Coronary artery (tissue), 2 donors: ENCODE measurements around the gene EFCAB6.
A peak's percentile ranks its signal among the peaks of the same experiment; 100 is the strongest.

ENCODE experiments used
- DNase-seq: peaks from one replicate; pipeline ENCODE4 v3.0.0-alpha.2; 2017; ENCODE audit warnings: low spot score
- H3K27ac ChIP-seq, 2 donors: fragments of 200-600 bp; sonication (generic); one replicate each; pipeline ENCODE4 v1.5.1; 2016 to 2019
- H3K4me3 ChIP-seq: fragments of 200-600 bp; sonication (generic); 2 replicates; pipeline ENCODE4 v1.5.1; 2016; ENCODE audit warnings: mild to moderate bottlenecking, moderate library complexity
- TF ChIP-seq, protein P1 (sequence below): fragments of 200-600 bp; sonication (generic); IDR thresholded peaks from one replicate; pipeline ENCODE4 v1.5.1; 2019; ENCODE audit warnings: antibody characterized with exemption

The EFCAB6 gene

DNA sequence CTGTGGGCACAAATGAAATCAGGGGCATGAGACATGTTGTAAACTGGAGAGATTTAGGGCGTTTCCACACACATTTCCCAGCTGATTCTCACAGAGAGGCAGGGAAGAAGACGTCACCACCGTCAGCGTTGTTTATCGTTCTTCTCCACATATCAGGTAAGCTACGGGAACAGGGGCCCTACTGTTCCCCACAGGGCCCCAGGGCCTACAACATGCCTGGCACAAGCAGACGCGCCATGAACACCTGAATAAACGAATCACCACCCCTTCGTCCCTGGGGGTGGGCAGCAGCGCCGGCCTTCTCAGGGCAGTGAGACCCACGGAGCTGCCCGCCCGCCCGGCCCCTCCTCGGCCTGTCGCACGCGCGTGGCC is 342 bp downstream of the EFCAB6 start:
- Histone ChIP-seq H3K27ac (peak overlapping the region; percentile 70 to 90), H3K4me3 (peak overlapping the region; percentile 85)
- TF ChIP-seq, protein P1, sequence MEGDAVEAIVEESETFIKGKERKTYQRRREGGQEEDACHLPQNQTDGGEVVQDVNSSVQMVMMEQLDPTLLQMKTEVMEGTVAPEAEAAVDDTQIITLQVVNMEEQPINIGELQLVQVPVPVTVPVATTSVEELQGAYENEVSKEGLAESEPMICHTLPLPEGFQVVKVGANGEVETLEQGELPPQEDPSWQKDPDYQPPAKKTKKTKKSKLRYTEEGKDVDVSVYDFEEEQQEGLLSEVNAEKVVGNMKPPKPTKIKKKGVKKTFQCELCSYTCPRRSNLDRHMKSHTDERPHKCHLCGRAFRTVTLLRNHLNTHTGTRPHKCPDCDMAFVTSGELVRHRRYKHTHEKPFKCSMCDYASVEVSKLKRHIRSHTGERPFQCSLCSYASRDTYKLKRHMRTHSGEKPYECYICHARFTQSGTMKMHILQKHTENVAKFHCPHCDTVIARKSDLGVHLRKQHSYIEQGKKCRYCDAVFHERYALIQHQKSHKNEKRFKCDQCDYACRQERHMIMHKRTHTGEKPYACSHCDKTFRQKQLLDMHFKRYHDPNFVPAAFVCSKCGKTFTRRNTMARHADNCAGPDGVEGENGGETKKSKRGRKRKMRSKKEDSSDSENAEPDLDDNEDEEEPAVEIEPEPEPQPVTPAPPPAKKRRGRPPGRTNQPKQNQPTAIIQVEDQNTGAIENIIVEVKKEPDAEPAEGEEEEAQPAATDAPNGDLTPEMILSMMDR = no peak
- DNase-seq = no peak

DNA sequence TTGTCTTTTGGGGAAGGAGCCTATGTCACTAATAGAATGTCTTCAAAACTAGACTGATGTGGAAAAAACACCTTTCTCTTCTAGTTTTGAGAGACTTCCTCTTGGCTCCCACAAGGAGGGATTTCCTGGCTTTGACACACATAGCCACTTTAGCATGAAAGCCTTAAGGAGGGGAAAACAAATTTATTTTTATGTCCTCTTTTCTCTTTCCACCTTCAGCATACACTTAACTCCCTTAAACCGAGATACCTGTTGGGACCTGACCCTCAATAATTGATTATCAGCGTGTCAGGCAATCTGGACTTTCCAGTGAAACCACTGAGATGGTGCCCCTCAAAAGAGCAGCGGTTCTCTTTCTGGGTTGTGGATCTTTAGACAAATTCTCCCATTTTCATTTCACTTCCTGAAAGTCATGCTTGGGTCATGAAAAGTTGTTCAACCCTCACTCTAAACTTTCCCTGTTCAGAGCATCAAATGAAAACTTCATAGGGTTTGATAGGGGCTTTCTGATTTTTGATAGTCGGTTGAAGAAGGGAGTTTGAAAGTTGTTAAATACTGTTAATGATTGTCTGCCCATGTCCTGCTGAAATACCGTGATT is 9.1 kb downstream of the EFCAB6 start:
- TF ChIP-seq, protein P1 = no peak

DNA sequence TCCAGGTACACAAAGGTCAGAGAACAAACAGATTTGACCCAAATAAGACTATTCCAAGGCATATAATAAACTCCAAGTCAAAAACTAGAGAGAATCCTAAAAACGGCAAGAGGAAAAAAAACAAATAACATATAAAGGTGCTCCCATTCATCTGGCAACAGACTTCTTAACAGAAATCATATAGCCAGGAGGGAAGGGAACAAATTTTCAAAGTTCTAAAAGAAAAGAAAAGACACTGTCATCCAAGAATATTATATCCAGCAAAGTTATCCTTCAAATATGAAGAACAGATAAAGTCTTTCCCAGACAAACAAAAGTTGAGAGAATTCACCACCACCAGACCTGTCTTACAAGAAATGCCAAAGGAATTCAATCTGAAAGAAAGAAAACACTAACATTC is 11.1 kb downstream of the EFCAB6 start:
- TF ChIP-seq, protein P1 = no peak
- Histone ChIP-seq H3K4me3 (no peak overlapping the region), H3K27ac (no peak overlapping the region)
- DNase-seq = no peak

More for the DNA sequence above, 9.1 kb downstream of the EFCAB6 start:
- DNase-seq = no peak
- H3K4me3 ChIP-seq = no peak overlapping the region
- H3K27ac ChIP-seq = no peak overlapping the region

DNA sequence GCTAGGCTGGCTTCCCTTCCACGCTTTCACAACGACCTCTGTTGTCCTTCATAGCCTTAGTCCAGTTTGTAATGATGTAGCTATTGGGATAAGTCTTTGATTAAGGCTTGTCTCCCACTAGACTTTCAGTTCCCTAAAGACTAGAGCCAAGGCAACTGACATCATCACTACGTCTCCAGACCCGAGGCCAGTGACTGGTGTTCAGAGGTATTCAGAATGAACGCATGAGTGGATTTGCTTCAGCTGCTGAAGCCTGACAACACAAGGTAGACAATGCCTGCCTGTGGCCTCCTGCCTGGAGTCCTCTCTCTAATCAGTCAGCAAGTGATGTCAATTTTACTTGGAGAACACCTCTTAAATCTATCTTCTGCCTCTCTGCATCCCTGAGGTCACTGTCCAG is 13.6 kb downstream of the EFCAB6 start:
- H3K27ac ChIP-seq = no peak overlapping the region
- H3K4me3 ChIP-seq = no peak overlapping the region
- TF ChIP-seq, protein P1 = no peak
- DNase-seq = no peak

DNA sequence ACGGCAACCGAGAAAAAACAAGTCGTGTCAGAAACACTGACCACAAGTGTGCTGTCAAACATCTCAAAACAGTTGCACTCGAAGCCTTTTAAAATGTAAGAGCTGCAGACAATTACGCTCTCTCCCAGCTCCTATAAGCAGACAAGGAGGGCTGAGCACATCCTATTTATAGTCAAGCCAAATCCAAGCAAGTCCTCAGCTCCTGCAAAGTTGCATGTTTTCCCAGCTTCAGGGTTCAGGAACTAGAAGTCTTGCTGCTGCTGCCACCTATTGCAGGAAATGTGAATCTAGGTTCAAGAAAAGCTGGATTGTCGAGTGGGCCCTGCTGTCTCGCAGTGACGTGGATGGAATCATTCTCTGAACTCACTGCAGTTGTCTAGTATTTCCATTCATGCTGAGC is 15.5 kb downstream of the EFCAB6 start:
- TF ChIP-seq, protein P1 = no peak
- H3K4me3 ChIP-seq = no peak overlapping the region
- no peak overlapping the region for H3K27ac ChIP-seq
- DNase-seq = no peak

DNA sequence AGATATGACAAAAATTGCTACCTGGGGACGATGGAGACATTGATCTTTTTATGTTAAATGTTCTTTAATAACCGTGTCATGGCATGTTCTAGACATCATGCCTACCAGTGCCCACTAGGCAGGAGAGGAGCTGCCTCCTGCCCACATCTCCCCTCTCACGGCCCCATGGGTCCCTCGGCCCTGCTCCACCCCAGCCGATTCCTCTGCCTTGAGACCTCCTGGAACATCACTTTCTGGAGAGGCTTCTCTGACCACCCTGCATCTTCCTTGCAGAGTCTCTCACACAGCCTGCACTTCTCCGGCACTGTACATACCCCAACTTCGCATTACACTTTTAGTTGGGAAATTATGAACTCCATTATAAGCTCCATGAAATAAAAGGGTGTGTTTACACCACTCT is 16.8 kb downstream of the EFCAB6 start:
- DNase-seq = no peak
- H3K4me3 ChIP-seq = no peak overlapping the region
- no peak overlapping the region for H3K27ac ChIP-seq
- TF ChIP-seq, protein P1 = no peak

DNA sequence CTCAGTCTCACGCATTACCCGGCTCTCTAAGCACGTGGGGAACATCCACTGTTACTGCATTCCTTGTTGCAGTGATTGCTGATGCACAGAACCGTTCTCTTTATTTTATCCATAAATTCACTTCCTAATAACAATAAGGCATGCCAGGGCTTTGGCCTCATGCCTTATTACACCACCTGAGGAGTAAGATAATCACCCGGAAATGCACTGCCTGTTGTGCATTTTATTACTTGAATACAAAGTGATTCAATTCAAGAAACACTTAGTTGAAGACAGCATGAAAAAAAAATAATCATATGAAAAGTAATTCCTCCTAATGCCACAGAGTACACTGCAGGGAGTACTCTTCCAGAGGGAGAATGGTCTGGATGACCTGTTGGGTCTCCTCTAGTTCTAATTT is 19.2 kb downstream of the EFCAB6 start:
- no peak for DNase-seq
- TF ChIP-seq, protein P1 = no peak
- H3K27ac ChIP-seq = no peak overlapping the region

More for the DNA sequence above, 19.2 kb downstream of the EFCAB6 start:
- H3K4me3 ChIP-seq = no peak overlapping the region
